ENCODE data around the gene SCGB1A1. TPM values are rescaled to one million over a fixed set of nuclear protein-coding genes. Genes with fewer than 3 reads are reported as not detected.

Gene SCGB1A1
- total RNA-seq, 1 experiment from 2014 or later = not detected

- peak; percentile 82 for DNase-seq (ENCODE audit: low read depth)
Measured at GRCh38 chr11:62398011-62398994, 20.5 kb upstream of the SCGB1A1 start.

DNA sequence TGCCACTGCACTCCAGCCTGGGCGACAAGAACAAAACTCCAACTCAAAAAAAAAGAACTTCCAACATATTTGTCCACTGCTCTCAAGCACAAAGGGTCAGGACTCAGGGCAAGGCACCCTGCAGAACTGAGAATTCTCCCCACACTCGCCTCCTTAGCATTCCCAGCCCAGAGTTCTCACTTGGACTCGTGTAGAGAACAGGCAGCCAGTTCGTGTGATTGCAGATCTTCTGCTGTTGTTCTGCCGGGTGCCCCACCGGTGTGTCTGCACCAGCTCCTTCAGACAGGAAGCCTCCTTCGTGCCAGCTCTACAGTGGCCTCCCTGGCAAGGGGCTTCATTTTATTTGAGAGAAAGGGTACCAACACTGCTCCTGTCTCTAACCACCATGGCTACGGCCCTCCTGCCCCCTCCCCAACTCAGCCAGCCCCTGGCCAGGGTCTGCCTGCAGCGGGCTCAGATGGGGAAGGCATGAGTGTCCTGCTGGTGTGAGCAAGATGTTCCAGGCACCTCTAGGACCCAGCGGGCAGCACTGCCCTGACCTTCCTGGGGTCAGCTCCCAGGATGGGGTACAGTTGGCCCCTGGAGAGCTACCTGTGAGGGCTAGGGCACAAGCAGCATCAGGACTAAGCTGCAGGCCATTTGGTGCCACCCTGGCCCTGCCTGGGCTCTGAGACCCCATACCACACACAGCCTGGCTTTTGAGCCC lies 19.5 kb upstream of the SCGB1A1 start:
- DNase-seq (ENCODE audit: low read depth) = no peak

- no peak for DNase-seq (ENCODE audit: low read depth)
Measured at GRCh38 chr11:62399878-62400266, 19.0 kb upstream of the SCGB1A1 start.

- DNase-seq (ENCODE audit: low read depth) = no peak
Measured at GRCh38 chr11:62400281-62400680, 18.6 kb upstream of the SCGB1A1 start.

- peak; percentile 81 for DNase-seq (ENCODE audit: low read depth)
Measured at GRCh38 chr11:62400760-62401159, 18.1 kb upstream of the SCGB1A1 start.

GRCh38 chr11:62401356-62401755 lies 17.5 kb upstream of the SCGB1A1 start:
- DNase-seq (ENCODE audit: low read depth) = no peak

GRCh38 chr11:62401811-62402210 lies 17.0 kb upstream of the SCGB1A1 start:
- DNase-seq (ENCODE audit: low read depth) = no peak

GRCh38 chr11:62402226-62402959 lies 16.4 kb upstream of the SCGB1A1 start:
- no peak for DNase-seq (ENCODE audit: low read depth)

GRCh38 chr11:62402960-62403730 lies 15.7 kb upstream of the SCGB1A1 start:
- peak; percentile 26 for DNase-seq (ENCODE audit: low read depth)

DNA sequence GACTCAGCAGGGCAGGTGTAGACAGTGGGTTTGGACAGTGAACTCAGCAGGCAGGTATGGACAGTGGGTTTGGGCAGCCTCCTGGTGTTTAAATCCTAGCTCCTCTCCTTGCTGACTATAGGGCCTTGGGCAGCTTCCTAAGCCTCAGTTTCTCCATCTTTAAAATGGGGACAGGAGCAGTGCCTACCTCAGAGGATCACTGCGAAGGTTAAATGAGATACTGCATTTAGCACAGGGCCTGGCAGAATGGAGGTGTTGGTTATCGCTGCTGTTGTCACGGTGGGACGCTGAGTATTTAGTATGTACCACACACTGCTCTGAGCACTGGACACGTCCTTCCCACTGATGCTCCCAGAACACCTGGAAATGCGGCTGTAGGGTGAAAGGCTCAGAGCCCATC lies 14.4 kb upstream of the SCGB1A1 start:
- no peak for DNase-seq (ENCODE audit: low read depth)

DNA sequence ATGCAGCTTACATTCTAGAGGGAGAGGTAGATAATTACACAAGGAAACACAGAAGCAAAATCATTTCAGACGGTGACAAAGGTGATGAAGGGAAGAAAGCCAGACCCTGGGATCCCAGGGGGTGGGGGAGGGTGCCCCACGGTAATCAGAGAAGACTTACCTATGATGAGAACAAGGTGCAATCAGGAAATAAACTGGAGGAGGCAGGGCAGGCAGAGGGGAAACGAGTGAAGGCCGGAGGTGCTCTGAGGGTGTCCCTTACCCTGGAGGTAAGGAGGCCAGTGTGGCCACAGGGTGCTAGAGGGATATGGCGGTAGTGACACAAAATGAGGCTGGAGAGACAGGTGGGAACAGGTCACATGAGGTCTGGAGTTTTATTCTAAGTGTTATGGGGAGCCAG lies 13.9 kb upstream of the SCGB1A1 start:
- DNase-seq (ENCODE audit: low read depth) = no peak

GRCh38 chr11:62406034-62406433 lies 12.8 kb upstream of the SCGB1A1 start:
- DNase-seq (ENCODE audit: low read depth) = no peak

- DNase-seq (ENCODE audit: low read depth) = no peak
Measured at GRCh38 chr11:62409831-62410230, 9.0 kb upstream of the SCGB1A1 start.

DNA sequence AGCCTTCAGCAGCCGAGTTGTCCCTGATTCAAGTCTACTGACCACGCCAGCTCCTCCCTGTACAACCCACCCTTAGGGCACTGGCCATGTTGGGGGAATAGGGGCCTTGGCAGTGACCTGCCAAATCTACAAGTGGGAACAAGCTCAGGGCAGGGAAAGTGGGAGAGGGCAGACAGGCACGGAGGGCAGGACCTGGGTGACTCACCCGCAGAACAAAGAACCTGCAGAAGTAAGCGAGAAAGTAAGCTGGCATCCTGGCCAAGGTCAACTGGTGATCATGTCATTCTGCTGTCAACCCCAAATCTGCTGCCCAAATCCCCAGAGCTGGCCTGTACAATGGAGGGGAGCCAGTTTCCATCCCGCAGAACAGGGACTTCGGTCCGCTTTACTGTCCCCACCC lies 7.9 kb upstream of the SCGB1A1 start:
- DNase-seq (ENCODE audit: low read depth) = no peak

- no peak for DNase-seq (ENCODE audit: low read depth)
Measured at GRCh38 chr11:62411524-62411923, 7.3 kb upstream of the SCGB1A1 start.

DNA sequence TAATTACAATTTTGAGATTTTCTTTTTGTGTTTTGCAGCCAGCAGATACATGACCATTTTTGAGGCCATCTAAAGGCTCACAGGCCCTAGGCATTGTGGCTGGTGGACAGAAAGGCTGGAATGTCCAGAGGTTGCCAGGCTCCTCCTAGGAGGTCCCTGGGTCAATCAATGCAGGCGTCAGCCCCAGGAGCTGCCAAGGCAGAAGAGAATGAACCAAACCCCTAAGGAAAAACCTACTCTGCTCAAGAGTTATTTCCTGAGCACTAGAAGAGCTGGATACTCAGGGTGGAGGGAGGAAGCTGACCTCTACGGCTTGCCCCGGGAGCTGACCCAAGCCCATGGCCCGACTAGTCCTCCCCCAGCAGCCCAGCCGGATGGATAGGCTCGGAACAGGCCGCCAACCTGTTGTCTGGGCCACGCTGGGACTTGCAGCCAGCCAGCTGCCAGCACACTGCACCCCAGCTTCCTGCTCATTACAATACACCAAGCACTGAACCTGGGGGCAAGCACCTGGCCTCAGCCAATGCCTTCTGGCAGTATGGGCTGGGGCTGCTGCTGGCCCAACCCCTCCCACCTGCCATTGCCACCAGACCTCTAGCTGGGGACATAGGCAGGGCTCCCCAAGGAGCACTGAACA lies 5.7 kb upstream of the SCGB1A1 start:
- DNase-seq (ENCODE audit: low read depth) = no peak

DNA sequence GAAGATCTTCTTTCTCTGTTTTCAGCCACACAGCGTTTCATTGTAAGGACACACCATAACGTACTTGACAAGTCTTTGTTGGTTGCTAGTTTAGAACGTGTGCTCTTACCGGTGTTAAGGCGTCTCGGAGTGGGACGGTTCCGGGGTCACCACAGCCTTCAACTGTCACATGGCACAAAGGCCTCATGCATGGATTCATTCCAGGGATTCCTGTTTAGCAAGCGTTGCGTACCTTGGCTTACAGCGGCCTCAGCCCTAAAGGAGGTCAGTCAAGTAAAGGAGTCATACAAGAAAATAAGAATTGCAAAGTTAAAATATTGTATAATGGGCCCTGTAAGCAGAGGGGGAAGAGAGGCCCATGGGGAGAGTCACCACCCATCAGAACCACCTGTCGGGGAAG lies 2.2 kb upstream of the SCGB1A1 start:
- no peak for DNase-seq (ENCODE audit: low read depth)

GRCh38 chr11:62418136-62418535 lies 697 bp upstream of the SCGB1A1 start:
- no peak for DNase-seq (ENCODE audit: low read depth)

DNA sequence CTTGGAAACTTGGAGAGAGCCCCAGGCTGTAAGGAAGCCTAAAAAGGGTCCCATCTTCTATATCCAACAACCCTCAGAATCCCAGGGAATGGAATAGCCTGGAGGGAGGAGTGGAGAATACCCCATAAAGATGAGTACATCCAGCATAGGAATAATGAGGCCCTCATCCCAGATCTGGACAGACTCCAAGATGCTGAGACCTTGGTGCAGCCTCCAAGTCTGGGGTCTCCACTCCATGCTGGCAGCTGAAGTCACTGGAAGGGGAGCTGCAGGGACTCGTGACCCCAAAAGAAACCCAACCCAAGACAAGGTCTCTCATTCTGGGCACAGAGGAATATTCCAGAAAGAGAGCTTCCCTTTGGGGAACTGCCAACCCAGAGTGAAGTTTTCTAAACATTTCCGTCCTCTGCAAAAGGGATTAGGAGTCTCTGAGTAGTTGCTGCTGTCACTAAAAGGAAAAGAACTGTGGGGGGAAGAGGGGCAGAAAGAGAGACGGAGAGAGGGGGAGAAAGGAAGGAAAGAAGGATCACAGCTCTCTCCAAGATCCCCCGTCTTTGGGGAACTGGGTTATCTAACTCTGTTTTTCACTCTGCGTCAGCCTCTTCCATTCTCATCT lies 589 bp downstream of the SCGB1A1 start:
- DNase-seq (ENCODE audit: low read depth) = no peak

GRCh38 chr11:62419943-62420342 lies 1.1 kb downstream of the SCGB1A1 start:
- no peak for DNase-seq (ENCODE audit: low read depth)

DNA sequence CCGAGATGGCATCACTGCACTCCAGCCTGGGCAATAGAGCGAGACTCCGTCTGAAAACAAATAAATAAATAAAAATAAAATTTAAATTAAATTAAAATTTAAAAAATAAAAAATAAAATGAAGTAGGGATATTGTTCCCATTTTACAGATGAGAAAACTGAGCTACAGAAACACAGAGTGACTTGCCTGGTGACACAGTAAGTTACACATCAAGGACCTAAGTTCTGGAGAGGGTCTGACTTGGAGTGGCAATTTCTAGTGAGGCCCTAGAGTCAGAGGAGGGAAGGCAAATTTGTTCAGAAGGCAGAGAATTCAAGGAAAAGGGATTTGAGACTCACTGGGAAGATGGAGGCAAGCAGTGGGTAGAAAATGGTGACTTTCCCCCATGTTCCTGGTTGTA lies 2.0 kb downstream of the SCGB1A1 start:
- DNase-seq (ENCODE audit: low read depth) = no peak

Data from RPMI7951 (cell line).